Muscle of back (tissue), 11 donors: ENCODE measurements around the gene TBC1D1. TPM values are rescaled to one million over a fixed set of nuclear protein-coding genes. Genes with fewer than 3 reads are reported as not detected.

ENCODE experiments used
- DNase-seq, 3 donors: peaks; one replicate each; pipeline versions ENCODE4 v3.0.0 to v3.0.0-alpha.2; 2013
- polyA plus RNA-seq, 10 donors: library from polyadenylated mRNA; unstranded; fragments of 120-200 nt; gene quantifications; one replicate each; pipeline ENCODE4 v1.2.1, GENCODE V29; 2013; ENCODE audit not compliant: insufficient read length in 10 of 10

The TBC1D1 gene
- polyA plus RNA-seq, 10 donors, result 38.8 to 69.9 (median 50.1) TPM

GRCh38 chr4:38099908-38100407 lies 209.1 kb downstream of the TBC1D1 start:
- peak in 1 of 3 donors; percentile 82 for DNase-seq

- no peak for DNase-seq
These were observed 209.8 kb downstream of the TBC1D1 start for GRCh38 chr4:38100474-38101255.

- DNase-seq, result no peak
These were observed 210.7 kb downstream of the TBC1D1 start for GRCh38 chr4:38101563-38101962.

- no peak for DNase-seq
These were observed 212.2 kb downstream of the TBC1D1 start for GRCh38 chr4:38102957-38103588.

GRCh38 chr4:38105475-38106220 lies 214.8 kb downstream of the TBC1D1 start:
- DNase-seq, result no peak

- DNase-seq, result no peak
These were observed 215.4 kb downstream of the TBC1D1 start for GRCh38 chr4:38106311-38106710.

- DNase-seq, result peak in 1 of 3 donors; percentile 32
These were observed 216.1 kb downstream of the TBC1D1 start for GRCh38 chr4:38106886-38107514.

GRCh38 chr4:38107818-38108217 lies 216.9 kb downstream of the TBC1D1 start:
- no peak for DNase-seq

GRCh38 chr4:38109370-38109769 lies 218.5 kb downstream of the TBC1D1 start:
- DNase-seq, result no peak

GRCh38 chr4:38109896-38110295 lies 219.0 kb downstream of the TBC1D1 start:
- DNase-seq, result peak in 1 of 3 donors; percentile 36

- DNase-seq, result no peak
These were observed 220.1 kb downstream of the TBC1D1 start for GRCh38 chr4:38111024-38111423.

- peak in 1 of 3 donors; percentile 46 for DNase-seq
These were observed 220.8 kb downstream of the TBC1D1 start for GRCh38 chr4:38111717-38112116.

GRCh38 chr4:38113132-38113531 lies 222.2 kb downstream of the TBC1D1 start:
- no peak for DNase-seq

GRCh38 chr4:38113551-38113950 lies 222.7 kb downstream of the TBC1D1 start:
- no peak for DNase-seq

- DNase-seq, result peak in 1 of 3 donors; percentile 71
These were observed 223.7 kb downstream of the TBC1D1 start for GRCh38 chr4:38114386-38115150.

GRCh38 chr4:38115601-38116000 lies 224.7 kb downstream of the TBC1D1 start:
- no peak for DNase-seq

- no peak for DNase-seq
These were observed 226.7 kb downstream of the TBC1D1 start for GRCh38 chr4:38117591-38117990.

- peak in 1 of 3 donors; percentile 74 for DNase-seq
These were observed 228.9 kb downstream of the TBC1D1 start for GRCh38 chr4:38119668-38120385.

- peak in 1 of 3 donors; percentile 57 for DNase-seq
These were observed 229.9 kb downstream of the TBC1D1 start for GRCh38 chr4:38120772-38121171.

- DNase-seq, result no peak
These were observed 231.2 kb downstream of the TBC1D1 start for GRCh38 chr4:38122060-38122459.
